Thoracic aorta (tissue), 2 donors: ENCODE data around the gene CLDN7. TPM values are rescaled to one million over a fixed set of nuclear protein-coding genes. Genes with fewer than 3 reads are reported as not detected.

Experiments used
- ATAC-seq: fragments of 150-250 bp; one replicate; pipeline ENCODE4 v1.8.0; 2017; ENCODE audit warnings: low read depth; ENCODE audit not compliant: insufficient number of reproducible peaks, low FRiP score
- DNase-seq: peaks from one replicate; pipeline ENCODE4 v3.0.0-alpha.2; 2020; ENCODE audit warnings: low spot score
- H3K27ac ChIP-seq, 2 donors: fragments of 200-600 bp; sonication (generic); 1 replicate in 1 of 2; 2 replicates in 1 of 2; pipeline ENCODE4 v1.5.1; 2016; ENCODE audit warnings: mild to moderate bottlenecking in 2 of 2, moderate library complexity in 2 of 2
- H3K27me3 ChIP-seq: fragments of 200-600 bp; sonication (generic); replicated peaks from 2 replicates; pipeline ENCODE4 v1.6.0; 2016; ENCODE audit warnings: mild to moderate bottlenecking; ENCODE audit not compliant: insufficient read depth
- H3K36me3 ChIP-seq: fragments of 200-600 bp; sonication (generic); one replicate; pipeline ENCODE4 v1.5.1; 2016
- H3K4me1 ChIP-seq, 2 donors: fragments of 200-600 bp; sonication (generic); 1 replicate in 1 of 2; 2 replicates in 1 of 2; pipeline versions ENCODE4 v1.5.1 to v1.6.0; 2016; ENCODE audit warnings: low read depth in 2 of 2, mild to moderate bottlenecking in 1 of 2; ENCODE audit not compliant: control insufficient read depth in 1 of 2
- H3K4me3 ChIP-seq: fragments of 200-600 bp; sonication (generic); 2 replicates; pipeline ENCODE4 v1.5.1; 2016; ENCODE audit warnings: mild to moderate bottlenecking
- H3K9me3 ChIP-seq: fragments of 200-600 bp; sonication (generic); 2 replicates; pipeline ENCODE4 v1.5.1; 2016
- CTCF ChIP-seq: fragments of 200-600 bp; sonication (generic); IDR thresholded peaks from one replicate; pipeline ENCODE4 v1.5.1; 2019; ENCODE audit warnings: antibody characterized with exemption
- total RNA-seq, 2 donors: library from RNA; depleted of rRNA; stranded (reverse); fragments of >200 nt; gene quantifications; one replicate each; pipeline versions ENCODE4 v1.1.0 to v1.2.3, GENCODE V29; 2016

The CLDN7 gene
- total RNA-seq, 2 donors from 2014 or later: 0.41 TPM; not detected in 1

GRCh38 chr17:7229504-7229903 is 32.8 kb downstream of the CLDN7 start:
- H3K36me3 ChIP-seq: peaks cover 54% of the 10 kb centered on the region
- no peak for TF ChIP-seq CTCF
- H3K27ac ChIP-seq: no peak overlapping the region

GRCh38 chr17:7228920-7229319 is 33.4 kb downstream of the CLDN7 start:
- H3K27ac ChIP-seq: no peak overlapping the region
- TF ChIP-seq CTCF: no peak
- H3K4me1 ChIP-seq: peaks cover 10 to 24% of the 10 kb centered on the region in 2 donors
- ATAC-seq (no peak), DNase-seq (no peak)
- H3K9me3 ChIP-seq: no peaks in the 10 kb centered on the region
- H3K4me3 ChIP-seq: no peak overlapping the region
- no peaks in the 10 kb centered on the region for H3K27me3 ChIP-seq
- H3K36me3 ChIP-seq: peaks cover 54% of the 10 kb centered on the region

More at GRCh38 chr17:7229504-7229903, 32.8 kb downstream of the CLDN7 start:
- no peaks in the 10 kb centered on the region for H3K27me3 ChIP-seq
- ATAC-seq: no peak
- no peaks in the 10 kb centered on the region for H3K9me3 ChIP-seq
- H3K4me3 ChIP-seq: no peak overlapping the region
- DNase-seq: no peak
- H3K4me1 ChIP-seq: peaks cover 10 to 24% of the 10 kb centered on the region in 2 donors

GRCh38 chr17:7226721-7227710 is 35.3 kb downstream of the CLDN7 start:
- ATAC-seq (no peak), DNase-seq (no peak)
- no peak overlapping the region for H3K4me3 ChIP-seq
- no peaks in the 10 kb centered on the region for H3K27me3 ChIP-seq
- H3K27ac ChIP-seq: no peak overlapping the region
- no peaks in the 10 kb centered on the region for H3K9me3 ChIP-seq
- no peak for TF ChIP-seq CTCF
- H3K4me1 ChIP-seq: peaks cover 0 to 7% of the 10 kb centered on the region in 2 donors
- peaks cover 63% of the 10 kb centered on the region for H3K36me3 ChIP-seq

GRCh38 chr17:7225711-7226331 is 36.5 kb downstream of the CLDN7 start:
- DNase-seq (no peak), ATAC-seq (no peak)
- Histone ChIP-seq H3K27me3 (no peaks in the 10 kb centered on the region), H3K9me3 (no peaks in the 10 kb centered on the region), H3K4me1 (peaks cover 0 to 10% of the 10 kb centered on the region in 2 donors), H3K4me3 (no peak overlapping the region), H3K27ac (no peak overlapping the region), H3K36me3 (peaks cover 63% of the 10 kb centered on the region)
- no peak for TF ChIP-seq CTCF

- Histone ChIP-seq H3K27me3 (no peaks in the 10 kb centered on the region), H3K27ac (no peak overlapping the region), H3K9me3 (no peaks in the 10 kb centered on the region), H3K36me3 (peaks cover 57% of the 10 kb centered on the region), H3K4me1 (peaks cover 4 to 16% of the 10 kb centered on the region in 2 donors), H3K4me3 (no peak overlapping the region)
- ATAC-seq (no peak), DNase-seq (no peak)
- TF ChIP-seq CTCF: no peak
Observed at GRCh38 chr17:7224661-7225111, 37.6 kb downstream of the CLDN7 start.
